HepG2 (cell line): ENCODE data around the gene QDPR. TPM values are rescaled to one million over a fixed set of nuclear protein-coding genes. Genes with fewer than 3 reads are reported as not detected.
A peak's percentile ranks its signal among the peaks of the same experiment; 100 is the strongest.

Source experiments
- DR1 ChIP-seq: sonication (generic); formaldehyde crosslinking; IDR thresholded peaks from 2 replicates; pipeline ENCODE4 v1.8.0; 2021; ENCODE audit warnings: mild to moderate bottlenecking, missing genetic modification reagents, inconsistent platforms
- DZIP1 ChIP-seq: sonication (generic); formaldehyde crosslinking; IDR thresholded peaks from 2 replicates; pipeline ENCODE4 v1.5.0; 2020; ENCODE audit warnings: mild to moderate bottlenecking, missing genetic modification reagents
- ELK4 ChIP-seq: sonication (generic); formaldehyde crosslinking; IDR thresholded peaks from 2 replicates; pipeline ENCODE4 v1.9.0; 2021; ENCODE audit warnings: missing genetic modification reagents, borderline replicate concordance
- FOSL2 ChIP-seq: sonication (generic); formaldehyde crosslinking; IDR thresholded peaks from 2 replicates; pipeline ENCODE4 v1.4.0; 2020; ENCODE audit warnings: missing genetic modification reagents
- HMGA1 ChIP-seq: sonication (generic); formaldehyde crosslinking; conservative IDR thresholded peaks from 2 replicates; pipeline ENCODE4 v1.4.0; 2020; ENCODE audit warnings: missing genetic modification reagents
- HOXA3 ChIP-seq: sonication (generic); formaldehyde crosslinking; IDR thresholded peaks from 2 replicates; pipeline ENCODE4 v1.5.0; 2020; ENCODE audit warnings: missing genetic modification reagents
- IRF2 ChIP-seq: IDR thresholded peaks from 2 replicates; pipeline ENCODE4 v1.6.1; 2018; ENCODE audit warnings: missing genetic modification reagents, missing compliant biosample characterization
- MEF2D ChIP-seq: sonication (generic); formaldehyde crosslinking; IDR thresholded peaks from 2 replicates; pipeline ENCODE4 v1.5.1; 2020; ENCODE audit warnings: mild to moderate bottlenecking, missing genetic modification reagents
- NR2F2 ChIP-seq: IDR thresholded peaks from 2 replicates; pipeline ENCODE4 v1.6.1; 2012; ENCODE audit warnings: low read depth, inconsistent platforms, borderline replicate concordance
- PPARG ChIP-seq: conservative IDR thresholded peaks from 2 replicates; pipeline ENCODE4 v1.6.1; 2016; ENCODE audit warnings: missing biosample characterization, missing genetic modification reagents
- RCOR2 ChIP-seq: IDR thresholded peaks from 2 replicates; pipeline ENCODE4 v1.6.1; 2016; ENCODE audit warnings: missing biosample characterization, missing genetic modification reagents
- RXRA ChIP-seq: sonication (generic); formaldehyde crosslinking; IDR thresholded peaks from 2 replicates; pipeline ENCODE4 v1.5.1; 2020; ENCODE audit warnings: missing genetic modification reagents
- SIX4 ChIP-seq: sonication (generic); formaldehyde crosslinking; IDR thresholded peaks from 2 replicates; pipeline ENCODE4 v1.4.0; 2020; ENCODE audit warnings: missing genetic modification reagents
- SRSF1 ChIP-seq: fragments of 200-400 bp; formaldehyde crosslinking; optimal IDR thresholded peaks from 2 replicates; pipeline ENCODE3; 2017; ENCODE audit warnings: mild to moderate bottlenecking, low read depth, low read length, moderate library complexity
- STAG1 ChIP-seq: sonication (generic); formaldehyde crosslinking; IDR thresholded peaks from 2 replicates; pipeline ENCODE4 v1.4.0; 2020; ENCODE audit warnings: missing genetic modification reagents
- TCF7 ChIP-seq: sonication (generic); IDR thresholded peaks from 2 replicates; pipeline ENCODE4 v1.6.1; 2016; ENCODE audit warnings: antibody characterized with exemption, low read depth
- TGIF2 ChIP-seq: IDR thresholded peaks from 2 replicates; pipeline ENCODE4 v1.6.1; 2016; ENCODE audit warnings: control low read depth, missing compliant biosample characterization
- XBP1 ChIP-seq: sonication (generic); formaldehyde crosslinking; IDR thresholded peaks from 2 replicates; pipeline ENCODE4 v1.5.0; 2020; ENCODE audit warnings: missing genetic modification reagents
- ZBTB21 ChIP-seq: sonication (generic); formaldehyde crosslinking; IDR thresholded peaks from 2 replicates; pipeline ENCODE4 v1.4.0; 2020; ENCODE audit warnings: missing genetic modification reagents
- ZFP91 ChIP-seq: sonication (generic); formaldehyde crosslinking; IDR thresholded peaks from 2 replicates; pipeline ENCODE4 v1.9.0; 2022; ENCODE audit warnings: missing genetic modification reagents, mild to moderate bottlenecking, borderline replicate concordance
- ZNF18 ChIP-seq: sonication (generic); formaldehyde crosslinking; IDR thresholded peaks from 2 replicates; pipeline ENCODE4 v1.8.0; 2022; ENCODE audit warnings: mild to moderate bottlenecking, missing genetic modification reagents; ENCODE audit not compliant: insufficient replicate concordance
- ZNF317 ChIP-seq: sonication (generic); formaldehyde crosslinking; IDR thresholded peaks from 2 replicates; pipeline ENCODE4 v1.5.0; 2020; ENCODE audit warnings: mild to moderate bottlenecking, missing genetic modification reagents
- ZNF326 ChIP-seq: sonication (generic); formaldehyde crosslinking; IDR thresholded peaks from 2 replicates; pipeline ENCODE4 v1.4.0; 2020; ENCODE audit warnings: missing genetic modification reagents, borderline replicate concordance
- ZNF468 ChIP-seq: sonication (generic); formaldehyde crosslinking; IDR thresholded peaks from 2 replicates; pipeline ENCODE4 v1.8.0; 2022; ENCODE audit warnings: mild to moderate bottlenecking, moderate library complexity, missing genetic modification reagents
- ZNF564 ChIP-seq: sonication (generic); formaldehyde crosslinking; IDR thresholded peaks from 2 replicates; pipeline ENCODE4 v1.8.1; 2023; ENCODE audit warnings: mild to moderate bottlenecking, missing genetic modification reagents
- ZNF614 ChIP-seq: IDR thresholded peaks from 2 replicates; pipeline ENCODE4 v1.6.1; 2018; ENCODE audit warnings: missing biosample characterization, missing genetic modification reagents, inconsistent platforms, borderline replicate concordance
- ZNF644 ChIP-seq: IDR thresholded peaks from 2 replicates; pipeline ENCODE4 v1.6.1; 2016; ENCODE audit warnings: low read depth
- polyA plus RNA-seq, 8 experiments: library from polyadenylated mRNA; depleted of rRNA in 3 of 8; stranded (reverse) in 7 of 8; unstranded in 1 of 8; fragments of >200 nt; fragmentation: Illumina TruSeq in 4 of 8; extraction: Trizol in 4 of 8; gene quantifications; 2 replicates each; pipeline versions ENCODE4 v1.2.1 to v1.2.3, GENCODE V29; 2011 to 2016; ENCODE audit warnings: low read depth in 4 of 8, missing spikeins in 1 of 8, mixed read lengths in 1 of 8; ENCODE audit not compliant: insufficient read depth in 1 of 8
- total RNA-seq, 5 experiments: library from RNA; depleted of rRNA; stranded (reverse); fragments of >200 nt; fragmentation: Illumina TruSeq; extraction: Trizol; gene quantifications; 2 replicates each; pipeline ENCODE4 v1.2.3, GENCODE V29; 2016; ENCODE audit warnings: low read depth in 1 of 5

QDPR gene
- total and polyA plus RNA-seq, 2 of the 13 experiments (the other 11 are each of a cell fraction or from before 2014, with no cell fraction given), result 9.9 to 95.5 TPM

GRCh38 chr4:17544205-17544604 is 32.3 kb upstream of the QDPR start (continued):
- no peak for TF ChIP-seq DZIP1 (CRISPR knock-in tag)
- TF ChIP-seq HOXA3 (CRISPR knock-in tag), result peak; percentile 64; the same call in 1 of the 2 replicates
- TF ChIP-seq SRSF1, result no peak
- TF ChIP-seq ZNF326 (CRISPR knock-in tag), result no peak
- 0 out of 2 replicates have a peak, but pooled peaks have one; percentile 35 for TF ChIP-seq NR2F2
- peak; percentile 91 for TF ChIP-seq FOSL2 (CRISPR knock-in tag)
- 0 out of 2 replicates have a peak, but pooled peaks have one; percentile 45 for TF ChIP-seq ZBTB21 (CRISPR knock-in tag)
- 0 out of 2 replicates have a peak, but pooled peaks have one; percentile 35 for TF ChIP-seq ZNF564
- TF ChIP-seq HMGA1, result no peak
- TF ChIP-seq IRF2 (CRISPR knock-in tag), result peak; percentile 76; the same call in 1 of the 2 replicates
- peak; percentile 50; the same call in 1 of the 2 replicates for TF ChIP-seq SIX4 (CRISPR knock-in tag)
- peak; percentile 10; the same call in 1 of the 2 replicates for TF ChIP-seq STAG1 (CRISPR knock-in tag)
- peak; percentile 80 for TF ChIP-seq TCF7
- no peak for TF ChIP-seq ZFP91 (CRISPR knock-in tag)
- TF ChIP-seq ZNF18 (CRISPR knock-in tag), result no peak
- no peak for TF ChIP-seq ZNF317
- no peak for TF ChIP-seq TGIF2
- TF ChIP-seq ZNF644 (CRISPR knock-in tag), result peak; percentile 58; the same call in 1 of the 2 replicates
- no peak for TF ChIP-seq ELK4
- peak; percentile 76 for TF ChIP-seq RCOR2 (CRISPR knock-in tag)
- no peak for TF ChIP-seq XBP1 (CRISPR knock-in tag)
- TF ChIP-seq RXRA (CRISPR knock-in tag), result peak; percentile 77; the same call in 1 of the 2 replicates
- no peak for TF ChIP-seq DR1 (CRISPR knock-in tag)
- no peak for TF ChIP-seq ZNF468 (CRISPR knock-in tag)
- TF ChIP-seq ZNF614 (CRISPR knock-in tag), result peak; percentile 68
- TF ChIP-seq MEF2D (CRISPR knock-in tag), result peak; percentile 65
- no peak; the same call in 1 of the 2 replicates for TF ChIP-seq PPARG (CRISPR knock-in tag)
